GM18526 (cell line): ENCODE data around the gene SPART.

Experiments
- POLR2A ChIP-seq: IDR thresholded peaks from 3 replicates; pipeline ENCODE4 v1.6.1; 2011; ENCODE audit not compliant: insufficient read length; ENCODE audit errors: extremely low read depth

SPART gene

GRCh38 chr13:36293497-36293896 lies 52.7 kb downstream of the SPART start:
- TF ChIP-seq POLR2A = no peak

GRCh38 chr13:36288794-36289391 lies 57.3 kb downstream of the SPART start:
- TF ChIP-seq POLR2A = no peak

GRCh38 chr13:36286006-36286405 lies 60.2 kb downstream of the SPART start:
- TF ChIP-seq POLR2A = no peak

GRCh38 chr13:36282821-36283432 lies 63.3 kb downstream of the SPART start:
- no peak for TF ChIP-seq POLR2A

GRCh38 chr13:36275190-36276002 lies 70.8 kb downstream of the SPART start:
- no peak for TF ChIP-seq POLR2A

- TF ChIP-seq POLR2A = no peak
These were observed 72.8 kb downstream of the SPART start for GRCh38 chr13:36273431-36273830.

GRCh38 chr13:36261976-36262375 lies 84.2 kb downstream of the SPART start:
- TF ChIP-seq POLR2A = no peak

GRCh38 chr13:36261011-36261410 lies 85.2 kb downstream of the SPART start:
- no peak for TF ChIP-seq POLR2A

GRCh38 chr13:36259361-36260137 lies 86.6 kb downstream of the SPART start:
- no peak for TF ChIP-seq POLR2A

- no peak for TF ChIP-seq POLR2A
These were observed 87.4 kb downstream of the SPART start for GRCh38 chr13:36258831-36259230.
